ENCODE data around the gene KBTBD13. TPM values are rescaled to one million over a fixed set of nuclear protein-coding genes. Genes with fewer than 3 reads are reported as not detected.

Gene KBTBD13
- total and polyA plus RNA-seq, 12 donors: 0.84 to 20.5 (median 4.6) TPM

DNA sequence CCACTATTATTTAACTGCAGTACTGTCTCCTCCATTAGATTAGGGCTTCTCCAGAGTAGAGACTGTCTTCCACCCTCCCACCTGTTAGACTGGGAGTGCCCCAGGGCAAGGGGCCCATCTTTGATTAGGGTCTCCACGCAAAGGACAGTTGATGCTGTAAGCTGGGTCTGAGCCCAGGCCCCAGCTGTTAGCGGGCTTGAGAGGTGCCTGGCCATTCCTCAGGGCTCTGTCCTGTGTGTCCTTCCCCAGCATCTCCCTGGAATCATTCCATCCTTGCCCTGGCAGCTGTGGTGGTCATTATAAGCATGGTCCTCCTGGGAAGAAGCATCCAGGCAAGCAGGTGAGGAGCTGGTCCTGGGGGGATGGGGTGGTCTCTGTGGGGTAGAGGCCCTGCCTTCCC lies 25.3 kb upstream of the KBTBD13 start:
- Histone ChIP-seq H3K4me3 (no peak overlapping the region), H3K36me3 (peaks cover 0 to 16% (median 0%) of the 10 kb centered on the region in 9 donors), H3K27me3 (no peaks in the 10 kb centered on the region), H3K9me3 (no peaks in the 10 kb centered on the region), H3K27ac (no peak overlapping the region), H3K4me1 (peaks cover 6 to 40% (median 28%) of the 10 kb centered on the region in 9 donors)
- TF ChIP-seq, protein P1, sequence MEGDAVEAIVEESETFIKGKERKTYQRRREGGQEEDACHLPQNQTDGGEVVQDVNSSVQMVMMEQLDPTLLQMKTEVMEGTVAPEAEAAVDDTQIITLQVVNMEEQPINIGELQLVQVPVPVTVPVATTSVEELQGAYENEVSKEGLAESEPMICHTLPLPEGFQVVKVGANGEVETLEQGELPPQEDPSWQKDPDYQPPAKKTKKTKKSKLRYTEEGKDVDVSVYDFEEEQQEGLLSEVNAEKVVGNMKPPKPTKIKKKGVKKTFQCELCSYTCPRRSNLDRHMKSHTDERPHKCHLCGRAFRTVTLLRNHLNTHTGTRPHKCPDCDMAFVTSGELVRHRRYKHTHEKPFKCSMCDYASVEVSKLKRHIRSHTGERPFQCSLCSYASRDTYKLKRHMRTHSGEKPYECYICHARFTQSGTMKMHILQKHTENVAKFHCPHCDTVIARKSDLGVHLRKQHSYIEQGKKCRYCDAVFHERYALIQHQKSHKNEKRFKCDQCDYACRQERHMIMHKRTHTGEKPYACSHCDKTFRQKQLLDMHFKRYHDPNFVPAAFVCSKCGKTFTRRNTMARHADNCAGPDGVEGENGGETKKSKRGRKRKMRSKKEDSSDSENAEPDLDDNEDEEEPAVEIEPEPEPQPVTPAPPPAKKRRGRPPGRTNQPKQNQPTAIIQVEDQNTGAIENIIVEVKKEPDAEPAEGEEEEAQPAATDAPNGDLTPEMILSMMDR (IDR thresholded peaks at IDR 0.05): no peak
- intact Hi-C loops (cut with DNase I): loop anchor here in 7 of 10 donors (5.0 to 10.0 kb wide), 5 partner anchors 36 to 234 kb away; partner anchors contain the start of gene PARP16 (in 1 of the 7)
- ATAC-seq (no peak), DNase-seq (no peak)
- 66 to 79% methylated on average over 2 of the region's 2 CpGs for WGBS, 2 donors

DNA sequence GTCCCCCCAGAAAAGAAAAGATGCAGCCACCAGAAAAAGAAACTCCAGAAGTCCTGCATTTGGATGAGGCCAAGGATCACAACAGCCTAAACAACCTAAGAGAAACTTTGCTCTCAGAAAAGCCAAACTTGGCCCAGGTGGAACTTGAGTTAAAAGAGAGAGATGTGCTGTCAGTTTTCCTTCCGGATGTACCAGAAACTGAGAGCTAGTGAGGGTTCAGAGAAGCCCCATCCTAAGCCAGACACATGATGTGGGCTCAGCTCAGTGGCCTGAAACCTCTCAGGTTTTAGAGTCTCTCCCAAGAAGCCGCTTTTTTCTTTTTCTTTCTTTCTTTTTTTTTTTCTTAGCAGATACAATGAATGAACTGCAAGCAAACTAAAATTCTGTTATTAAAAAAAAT lies 23.6 kb upstream of the KBTBD13 start:
- H3K4me3 ChIP-seq: no peak overlapping the region
- intact Hi-C loops (cut with DNase I): loop anchor here in 7 of 10 donors (5.0 to 10.0 kb wide), 5 partner anchors 34 to 232 kb away; partner anchors contain the start of gene PARP16 (in 1 of the 7)
- no peaks in the 10 kb centered on the region for H3K27me3 ChIP-seq
- DNase-seq: no peak
- peaks cover 0 to 31% (median 0%) of the 10 kb centered on the region in 9 donors for H3K36me3 ChIP-seq
- no peak overlapping the region for H3K27ac ChIP-seq
- H3K4me1 ChIP-seq: peaks cover 6 to 47% (median 28%) of the 10 kb centered on the region in 9 donors
- ATAC-seq: no peak
- 82 to 92% methylated on average over 2 of the region's 2 CpGs for WGBS, 2 donors
- H3K9me3 ChIP-seq: no peaks in the 10 kb centered on the region
- TF ChIP-seq, protein P1 (IDR thresholded peaks at IDR 0.05): no peak

DNA sequence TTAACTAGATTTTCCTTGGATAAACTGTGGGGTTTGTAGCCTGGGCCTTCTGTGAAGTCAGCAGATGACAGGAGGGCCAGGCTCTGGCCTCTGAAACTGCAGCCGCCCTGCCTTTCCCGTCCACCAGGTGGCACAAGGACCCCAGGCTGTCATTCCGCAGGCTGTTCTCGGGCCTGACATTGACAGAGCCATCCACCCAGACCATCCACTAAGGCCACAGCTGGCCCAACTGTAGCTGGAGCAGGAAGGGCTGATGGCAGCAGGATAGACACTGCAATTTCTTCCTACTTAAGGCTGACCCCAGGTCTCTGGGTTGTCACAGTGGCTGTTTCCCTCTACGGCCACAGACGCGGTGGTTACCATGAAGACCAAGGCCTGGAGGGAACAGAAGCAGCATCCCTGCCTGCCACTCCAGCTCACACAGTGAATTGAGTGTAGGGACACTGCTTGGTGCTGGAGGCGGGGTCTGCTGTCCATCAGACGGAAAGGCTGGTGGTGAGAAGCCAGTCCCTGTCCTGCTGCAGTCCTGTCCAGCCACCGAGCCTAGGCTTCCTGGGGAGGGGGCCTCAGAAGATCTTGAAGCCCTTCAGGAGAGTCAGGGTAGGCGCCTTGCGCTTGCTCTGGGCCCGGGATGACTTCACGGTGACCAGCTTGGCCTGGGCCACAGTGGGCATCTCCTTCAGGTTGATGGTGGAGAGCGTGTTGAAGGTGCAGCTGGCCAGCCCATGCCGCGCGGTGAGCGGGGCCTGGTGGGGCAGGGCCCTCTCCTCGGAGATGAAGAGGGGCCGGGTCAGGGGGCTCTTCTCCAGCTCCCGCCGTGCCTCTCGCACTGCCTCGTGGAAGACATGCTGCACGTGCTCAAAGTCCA lies 22.0 kb upstream of the KBTBD13 start:
- ATAC-seq: peak; percentile 75 to 88 (median 84)
- no peaks in the 10 kb centered on the region for H3K27me3 ChIP-seq
- peak; percentile 76 to 78 for DNase-seq
- TF ChIP-seq, protein P1 (IDR thresholded peaks at IDR 0.05): peak; percentile 85 to 96 (median 93)
- 70 to 71% methylated on average over 26 of the region's 26 CpGs for WGBS, 2 donors
- no peak overlapping the region for H3K4me3 ChIP-seq
- peak overlapping the region in 9 of 10 donors; percentile 2 to 70 (median 42) for H3K27ac ChIP-seq
- peaks cover 4 to 48% (median 25%) of the 10 kb centered on the region in 9 donors for H3K4me1 ChIP-seq
- intact Hi-C loops (cut with DNase I): loop anchor here (1.0 to 10.0 kb wide), 12 partner anchors 22 to 230 kb away; partner anchors contain the start of genes KBTBD13 (in 1 of the 10) and PARP16 (in 1 of the 10)
- no peaks in the 10 kb centered on the region for H3K9me3 ChIP-seq
- H3K36me3 ChIP-seq: peaks cover 0 to 43% (median 0%) of the 10 kb centered on the region in 9 donors

DNA sequence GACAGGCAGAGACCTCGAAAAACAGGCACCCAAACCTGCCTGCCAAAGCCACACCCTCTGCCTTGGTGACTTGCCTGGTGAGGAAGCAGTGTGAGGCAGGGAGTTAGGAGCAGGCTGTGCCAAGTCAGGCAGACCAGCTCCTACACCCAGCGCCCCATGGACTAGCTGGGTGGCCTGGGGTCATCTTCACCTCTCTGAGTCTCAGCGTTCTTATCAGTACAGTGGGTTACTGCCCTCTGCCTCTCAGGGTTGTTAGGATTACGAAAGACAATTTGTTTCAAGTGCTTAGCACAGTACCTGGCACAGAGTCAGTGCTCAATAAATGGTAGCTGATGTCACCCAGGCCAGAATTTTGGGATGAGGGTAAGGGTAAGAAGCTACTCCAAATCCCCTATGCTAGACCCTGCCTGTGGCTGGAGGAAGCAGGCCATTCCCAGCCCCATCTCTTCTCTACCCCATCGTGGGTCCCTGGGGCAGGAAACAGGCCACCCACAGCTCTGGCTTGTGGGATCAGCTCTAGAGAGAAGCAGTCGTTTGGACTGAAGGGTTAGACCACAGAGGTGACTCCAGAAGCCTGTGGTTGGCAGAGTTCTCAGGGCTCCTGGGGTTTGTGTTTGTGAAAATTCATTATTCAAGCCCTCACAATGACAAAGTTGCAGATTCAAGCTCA lies 21.2 kb upstream of the KBTBD13 start:
- intact Hi-C loops (cut with DNase I): loop anchor here in 7 of 10 donors (2.0 to 10.0 kb wide), 8 partner anchors 21 to 229 kb away; partner anchors contain the start of genes KBTBD13 (in 1 of the 7) and PARP16 (in 1 of the 7)

More for the DNA sequence above, 21.2 kb upstream of the KBTBD13 start:
- H3K4me3 ChIP-seq: no peak overlapping the region
- peak overlapping the region in 8 of 10 donors; percentile 26 to 70 (median 44) for H3K27ac ChIP-seq
- peaks cover 2 to 45% (median 27%) of the 10 kb centered on the region in 9 donors for H3K4me1 ChIP-seq
- peaks cover 0 to 43% (median 0%) of the 10 kb centered on the region in 9 donors for H3K36me3 ChIP-seq
- DNase-seq: peak in 1 of 2 donors; percentile 39
- H3K9me3 ChIP-seq: no peaks in the 10 kb centered on the region
- no peaks in the 10 kb centered on the region for H3K27me3 ChIP-seq
- peak in 7 of 8 donors; percentile 9 to 71 (median 19) for ATAC-seq
- TF ChIP-seq, protein P1 (IDR thresholded peaks at IDR 0.05): no peak
- 37 to 41% methylated on average over 6 of the region's 6 CpGs for WGBS, 2 donors
